ENCODE measurements around the gene KIAA1217.

DNA sequence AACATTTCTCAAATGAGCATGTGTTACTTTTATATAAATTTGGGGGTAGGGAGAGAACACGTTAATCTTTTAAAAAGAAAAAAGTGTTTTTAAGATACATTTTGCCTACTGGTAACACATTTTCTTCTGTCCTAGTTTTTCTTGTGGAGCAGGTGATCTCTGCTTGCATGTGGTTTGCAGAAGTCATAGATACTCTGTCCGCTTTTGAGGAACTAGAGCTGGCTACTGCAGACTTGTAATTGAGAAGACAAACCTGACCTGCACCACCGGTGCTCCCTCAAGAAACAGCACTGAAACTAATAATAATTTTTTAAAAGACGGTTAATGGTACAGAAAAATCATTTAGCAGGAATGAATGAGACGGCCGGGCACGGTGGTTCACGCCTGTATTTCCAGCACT, 243.1 kb downstream of the KIAA1217 start:
- TF ChIP-seq, protein P1, sequence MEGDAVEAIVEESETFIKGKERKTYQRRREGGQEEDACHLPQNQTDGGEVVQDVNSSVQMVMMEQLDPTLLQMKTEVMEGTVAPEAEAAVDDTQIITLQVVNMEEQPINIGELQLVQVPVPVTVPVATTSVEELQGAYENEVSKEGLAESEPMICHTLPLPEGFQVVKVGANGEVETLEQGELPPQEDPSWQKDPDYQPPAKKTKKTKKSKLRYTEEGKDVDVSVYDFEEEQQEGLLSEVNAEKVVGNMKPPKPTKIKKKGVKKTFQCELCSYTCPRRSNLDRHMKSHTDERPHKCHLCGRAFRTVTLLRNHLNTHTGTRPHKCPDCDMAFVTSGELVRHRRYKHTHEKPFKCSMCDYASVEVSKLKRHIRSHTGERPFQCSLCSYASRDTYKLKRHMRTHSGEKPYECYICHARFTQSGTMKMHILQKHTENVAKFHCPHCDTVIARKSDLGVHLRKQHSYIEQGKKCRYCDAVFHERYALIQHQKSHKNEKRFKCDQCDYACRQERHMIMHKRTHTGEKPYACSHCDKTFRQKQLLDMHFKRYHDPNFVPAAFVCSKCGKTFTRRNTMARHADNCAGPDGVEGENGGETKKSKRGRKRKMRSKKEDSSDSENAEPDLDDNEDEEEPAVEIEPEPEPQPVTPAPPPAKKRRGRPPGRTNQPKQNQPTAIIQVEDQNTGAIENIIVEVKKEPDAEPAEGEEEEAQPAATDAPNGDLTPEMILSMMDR (conservative IDR thresholded peaks at IDR 0.05; ENCODE audit: low read length) = no peak
- no peak for TF ChIP-seq EZH2phosphoT487 (IDR thresholded peaks at IDR 0.05; ENCODE audit: borderline replicate concordance)
